IPS-20b (cell line): ENCODE measurements around the gene ZNF618.

Experiments used
- H3K27ac ChIP-seq: one replicate; pipeline ENCODE4 v1.5.1; 2013; ENCODE audit warnings: low read length
- H3K27me3 ChIP-seq: 2 replicates; pipeline ENCODE4 v1.6.1; 2013; ENCODE audit warnings: mild to moderate bottlenecking, low read length, inconsistent platforms; ENCODE audit not compliant: insufficient read depth
- H3K36me3 ChIP-seq: 2 replicates; pipeline ENCODE4 v1.6.1; 2013; ENCODE audit warnings: low read depth, mild to moderate bottlenecking, inconsistent platforms, low read length, moderate library complexity; ENCODE audit not compliant: insufficient read depth
- H3K4me1 ChIP-seq: 2 replicates; pipeline ENCODE4 v1.6.1; 2013; ENCODE audit warnings: mild to moderate bottlenecking, control low read depth, inconsistent platforms, low read length, moderate library complexity; ENCODE audit not compliant: insufficient read depth
- H3K4me3 ChIP-seq: 2 replicates; pipeline ENCODE4 v1.5.1; 2013; ENCODE audit warnings: mild to moderate bottlenecking, low read length, inconsistent platforms
- H3K9ac ChIP-seq: 2 replicates; pipeline ENCODE4 v1.6.1; 2013; ENCODE audit warnings: low read depth, mild to moderate bottlenecking, inconsistent platforms, low read length, moderate library complexity
- H3K9me3 ChIP-seq: 2 replicates; pipeline ENCODE4 v1.6.1; 2013; ENCODE audit warnings: mild to moderate bottlenecking, low read depth, low read length, inconsistent platforms; ENCODE audit not compliant: insufficient read depth

ZNF618 gene

GRCh38 chr9:114087721-114088120 is 211.6 kb downstream of the ZNF618 start:
- Histone ChIP-seq H3K9me3 (no peaks in the 10 kb centered on the region), H3K4me3 (no peak overlapping the region), H3K36me3 (no peaks in the 10 kb centered on the region), H3K4me1 (no peaks in the 10 kb centered on the region), H3K27me3 (no peaks in the 10 kb centered on the region), H3K9ac (no peak overlapping the region), H3K27ac (no peak overlapping the region)

DNA sequence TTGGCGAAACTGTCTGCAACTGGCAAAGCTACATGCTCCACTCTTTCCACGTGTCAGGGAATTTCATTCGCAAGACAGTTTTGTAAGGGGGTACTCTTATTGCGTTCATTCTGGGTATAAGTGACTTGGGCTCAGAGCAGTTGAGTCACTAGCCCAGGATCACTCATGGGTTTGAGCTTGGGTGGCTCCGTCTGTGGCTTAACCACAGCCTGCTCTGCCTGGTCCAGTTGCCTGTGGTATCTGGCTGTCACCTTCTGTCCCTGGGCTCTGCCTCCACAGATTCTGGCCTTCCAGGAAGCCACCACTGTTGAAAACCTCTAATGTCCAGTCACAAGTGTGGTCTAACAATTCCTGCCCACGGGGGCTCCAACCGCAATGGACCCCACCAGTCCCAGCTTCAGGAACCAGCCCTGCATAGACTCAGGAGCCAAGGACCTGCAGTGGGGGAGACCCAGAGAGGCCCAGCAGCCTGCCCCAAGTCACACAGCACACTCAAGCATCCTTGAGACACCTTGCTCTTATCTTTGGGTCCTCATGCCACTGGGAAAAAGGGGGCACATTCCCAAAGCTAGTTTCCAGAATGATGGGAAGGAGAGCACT is 212.6 kb downstream of the ZNF618 start:
- Histone ChIP-seq H3K9me3 (no peaks in the 10 kb centered on the region), H3K27ac (no peak overlapping the region), H3K9ac (no peak overlapping the region), H3K36me3 (no peaks in the 10 kb centered on the region), H3K4me3 (no peak overlapping the region), H3K27me3 (no peaks in the 10 kb centered on the region), H3K4me1 (no peaks in the 10 kb centered on the region)

- no peak overlapping the region for H3K9ac ChIP-seq
- no peak overlapping the region for H3K27ac ChIP-seq
- H3K36me3 ChIP-seq = no peaks in the 10 kb centered on the region
- no peak overlapping the region for H3K4me3 ChIP-seq
- no peaks in the 10 kb centered on the region for H3K27me3 ChIP-seq
- no peaks in the 10 kb centered on the region for H3K4me1 ChIP-seq
- H3K9me3 ChIP-seq = no peaks in the 10 kb centered on the region
These were observed 213.2 kb downstream of the ZNF618 start for GRCh38 chr9:114089206-114089840.

DNA sequence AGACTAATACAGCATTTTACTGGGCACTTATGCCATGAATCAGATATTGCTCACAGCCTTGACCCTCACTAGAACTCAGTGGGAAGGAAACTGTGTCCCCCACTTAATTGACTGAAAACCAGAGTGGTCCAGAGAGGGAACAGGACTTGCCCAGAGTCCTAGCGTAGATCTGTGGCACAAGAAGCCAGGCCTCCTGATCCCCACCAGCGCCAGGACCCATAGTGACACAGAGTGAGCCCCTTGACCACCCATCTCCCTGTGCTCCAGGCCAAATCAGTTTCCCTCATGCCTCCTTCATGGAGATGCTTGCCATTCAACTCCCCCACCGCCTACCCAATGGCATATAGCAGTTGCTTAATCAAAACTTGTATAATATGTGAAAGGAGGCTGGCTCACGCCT is 214.7 kb downstream of the ZNF618 start:
- H3K27me3 ChIP-seq = 0 out of 2 replicates have a peak, but pooled peaks cover 5% of the 10 kb centered on the region
- no peak overlapping the region for H3K9ac ChIP-seq
- H3K9me3 ChIP-seq = no peaks in the 10 kb centered on the region
- H3K36me3 ChIP-seq = no peaks in the 10 kb centered on the region
- H3K4me3 ChIP-seq = no peak overlapping the region
- no peaks in the 10 kb centered on the region for H3K4me1 ChIP-seq
- H3K27ac ChIP-seq = no peak overlapping the region

- Histone ChIP-seq H3K36me3 (no peaks in the 10 kb centered on the region), H3K4me1 (no peaks in the 10 kb centered on the region), H3K4me3 (no peak overlapping the region), H3K27ac (no peak overlapping the region), H3K9ac (no peak overlapping the region), H3K9me3 (no peaks in the 10 kb centered on the region), H3K27me3 (peaks cover 13% of the 10 kb centered on the region)
These were observed 215.6 kb downstream of the ZNF618 start for GRCh38 chr9:114091711-114092110.

- H3K4me3 ChIP-seq = no peak overlapping the region
- no peaks in the 10 kb centered on the region for H3K9me3 ChIP-seq
- no peaks in the 10 kb centered on the region for H3K36me3 ChIP-seq
- no peak overlapping the region for H3K9ac ChIP-seq
- H3K27me3 ChIP-seq = peaks cover 19% of the 10 kb centered on the region
- H3K4me1 ChIP-seq = no peaks in the 10 kb centered on the region
- H3K27ac ChIP-seq = no peak overlapping the region
These were observed 216.2 kb downstream of the ZNF618 start for GRCh38 chr9:114092336-114092735.

GRCh38 chr9:114093031-114093471 is 216.9 kb downstream of the ZNF618 start:
- Histone ChIP-seq H3K27me3 (peaks cover 26% of the 10 kb centered on the region), H3K27ac (no peak overlapping the region)

DNA sequence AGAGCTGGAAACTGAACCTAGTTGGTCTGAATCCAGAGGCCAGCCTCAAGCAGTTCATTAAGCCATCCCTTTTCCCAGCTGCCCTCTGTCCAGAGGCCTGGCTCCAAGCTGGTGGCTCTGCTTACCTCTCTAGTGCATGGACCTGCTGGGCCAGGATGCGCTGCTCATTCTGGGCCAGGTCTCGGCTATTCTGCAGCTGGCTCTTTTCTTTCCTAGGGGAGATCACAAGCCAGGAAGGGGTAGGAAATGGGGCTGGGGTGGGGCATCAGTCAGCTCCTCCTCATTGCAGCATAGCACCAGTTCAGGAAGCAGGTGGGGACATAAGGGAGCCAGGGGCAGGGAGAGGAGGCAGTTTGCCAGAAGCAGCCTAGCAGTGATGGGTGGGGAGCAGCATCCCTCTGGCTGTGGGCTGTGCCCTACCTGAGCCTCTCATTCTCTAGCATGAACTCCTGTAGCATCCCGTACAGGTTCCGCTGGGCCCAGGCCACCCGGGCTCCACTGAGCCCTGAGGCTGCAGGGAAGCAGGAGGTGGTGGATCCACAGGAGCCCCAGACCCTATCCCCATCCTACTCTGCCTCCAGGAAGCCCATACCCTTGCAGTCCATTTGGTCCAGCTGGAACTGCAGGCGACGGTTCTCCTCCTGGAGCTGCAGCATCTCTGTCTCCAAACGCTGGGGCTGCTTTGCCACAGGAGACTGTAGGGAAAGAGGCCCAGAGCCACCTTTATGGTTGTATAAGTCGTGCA is 217.8 kb downstream of the ZNF618 start:
- Histone ChIP-seq H3K9me3 (no peaks in the 10 kb centered on the region), H3K9ac (no peak overlapping the region), H3K4me3 (no peak overlapping the region), H3K4me1 (no peaks in the 10 kb centered on the region; the same call in 1 of the 2 replicates), H3K27ac (no peak overlapping the region), H3K27me3 (peaks cover 29% of the 10 kb centered on the region), H3K36me3 (no peaks in the 10 kb centered on the region)

More at GRCh38 chr9:114093031-114093471, 216.9 kb downstream of the ZNF618 start:
- Histone ChIP-seq H3K4me1 (no peaks in the 10 kb centered on the region), H3K36me3 (no peaks in the 10 kb centered on the region), H3K9ac (no peak overlapping the region), H3K9me3 (no peaks in the 10 kb centered on the region), H3K4me3 (no peak overlapping the region)

DNA sequence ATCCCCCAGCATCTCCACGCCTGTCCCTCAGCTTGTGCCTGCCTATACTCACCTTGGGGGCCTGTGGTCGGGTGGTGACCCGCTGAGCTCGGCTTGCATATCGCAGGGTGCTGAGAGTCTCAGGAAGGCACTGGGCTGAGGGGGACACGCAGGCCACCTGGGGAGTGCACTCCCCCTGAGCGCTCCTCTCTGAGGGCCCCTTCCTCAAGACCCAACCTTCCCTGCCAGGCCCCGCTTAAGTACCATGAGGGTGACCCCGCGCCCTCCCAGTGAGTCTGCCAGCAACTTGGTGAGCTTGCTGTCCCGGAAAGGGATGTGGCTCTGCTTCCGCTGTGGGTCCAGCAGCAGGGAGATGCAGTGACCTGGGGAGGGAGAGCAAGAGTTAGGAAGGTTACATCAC is 218.9 kb downstream of the ZNF618 start:
- Histone ChIP-seq H3K4me1 (peaks cover 5% of the 10 kb centered on the region; the same call in 1 of the 2 replicates), H3K36me3 (no peaks in the 10 kb centered on the region), H3K9me3 (no peaks in the 10 kb centered on the region), H3K4me3 (no peak overlapping the region), H3K27ac (no peak overlapping the region), H3K9ac (no peak overlapping the region), H3K27me3 (peaks cover 40% of the 10 kb centered on the region)

- Histone ChIP-seq H3K9me3 (no peaks in the 10 kb centered on the region), H3K9ac (no peak overlapping the region), H3K36me3 (no peaks in the 10 kb centered on the region), H3K27me3 (peaks cover 51% of the 10 kb centered on the region), H3K4me3 (no peak overlapping the region), H3K27ac (no peak overlapping the region), H3K4me1 (peaks cover 5% of the 10 kb centered on the region; the same call in 1 of the 2 replicates)
These were observed 220.0 kb downstream of the ZNF618 start for GRCh38 chr9:114096041-114096511.

DNA sequence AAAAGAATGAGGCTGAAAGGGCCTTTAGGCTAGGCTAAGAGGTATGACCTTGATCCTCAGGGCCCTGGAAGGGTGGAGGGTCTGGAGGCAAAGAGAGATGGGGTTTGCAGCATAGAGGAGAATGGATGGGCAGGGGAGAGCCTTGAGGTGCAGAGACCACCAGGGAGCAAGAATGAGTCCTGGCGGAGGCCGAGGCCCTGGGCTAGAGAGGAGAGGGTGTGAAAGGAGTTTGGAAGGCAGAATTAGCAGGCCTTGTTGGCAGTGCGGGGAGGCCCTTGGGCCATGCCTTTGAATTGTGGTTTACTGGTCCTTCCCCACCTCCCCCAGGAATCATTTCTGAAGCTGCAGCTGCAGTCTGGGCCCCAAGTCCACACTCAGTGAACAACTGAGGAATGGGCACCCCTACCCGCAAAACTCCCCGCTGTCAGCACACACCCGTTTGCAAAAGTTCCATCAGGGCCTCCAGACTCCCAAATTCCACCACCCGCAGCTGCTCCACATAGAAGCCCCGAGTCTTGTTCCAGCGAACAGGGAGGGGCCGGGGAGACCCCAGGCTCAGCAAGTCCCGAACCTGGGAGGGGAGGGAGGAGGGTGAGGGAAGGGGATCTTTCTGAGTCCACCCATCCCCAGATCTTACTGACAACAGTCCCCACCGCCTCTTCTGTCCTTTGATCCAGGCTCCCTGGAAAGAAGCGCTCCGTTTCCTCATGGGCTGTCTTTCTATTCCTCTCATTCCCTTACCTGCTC is 220.9 kb downstream of the ZNF618 start:
- no peaks in the 10 kb centered on the region for H3K36me3 ChIP-seq
- H3K4me1 ChIP-seq = peaks cover 5% of the 10 kb centered on the region; the same call in 1 of the 2 replicates
- no peak overlapping the region for H3K9ac ChIP-seq
- H3K4me3 ChIP-seq = no peak overlapping the region
- peaks cover 54% of the 10 kb centered on the region for H3K27me3 ChIP-seq
- H3K27ac ChIP-seq = no peak overlapping the region
- H3K9me3 ChIP-seq = 0 out of 2 replicates have a peak, but pooled peaks cover 3% of the 10 kb centered on the region
